Left ventricle myocardium inferior (tissue), 1 donor: ENCODE data around the gene EPB41L1. TPM values are rescaled to one million over a fixed set of nuclear protein-coding genes. Genes with fewer than 3 reads are reported as not detected.

Source experiments
- DNase-seq: peaks from one replicate; pipeline ENCODE4 v3.0.0-alpha.2; 2020
- H3K27ac ChIP-seq: fragments of 200-600 bp; replicated peaks from 2 replicates; pipeline ENCODE4 v1.8.0; 2021
- H3K27me3 ChIP-seq: fragments of 200-600 bp; 2 replicates; pipeline ENCODE4 v1.8.0; 2021; ENCODE audit warnings: low read depth
- H3K36me3 ChIP-seq: fragments of 200-600 bp; 2 replicates; pipeline ENCODE4 v1.8.0; 2021
- H3K4me1 ChIP-seq: fragments of 200-600 bp; 2 replicates; pipeline ENCODE4 v1.8.0; 2021
- H3K4me3 ChIP-seq: fragments of 200-600 bp; 2 replicates; pipeline ENCODE4 v1.8.0; 2021; ENCODE audit warnings: mild to moderate bottlenecking, moderate library complexity
- H3K9me3 ChIP-seq: fragments of 200-600 bp; replicated peaks from 2 replicates; pipeline ENCODE4 v1.8.0; 2021
- CTCF ChIP-seq: fragments of 200-600 bp; IDR thresholded peaks from 2 replicates; pipeline ENCODE4 v1.8.0; 2021; ENCODE audit warnings: antibody characterized with exemption, mild to moderate bottlenecking, borderline replicate concordance
- intact Hi-C: fragments of 100-400 bp; cut with micrococcal nuclease; formaldehyde crosslinking; loops from one replicate; pipeline ENCODE4 v1.11.0; 2022
- total RNA-seq: library from RNA; stranded (reverse); fragmentation: NEBNext Ultra II Directional; extraction: Animal tissue kit (Norgen Biotek cat#: 25700); gene quantifications from one replicate; pipeline ENCODE4 v1.2.1, GENCODE V29; 2021
- donor health status: DM: no; HTN: yes; CAD: no; lungs with severe emphysema.

The EPB41L1 gene
- total RNA-seq, 1 donor from 2014 or later: 14.6 TPM

GRCh38 chr20:36269507-36269906 lies 115.0 kb downstream of the EPB41L1 start:
- H3K9me3 ChIP-seq: no peaks in the 10 kb centered on the region

DNA sequence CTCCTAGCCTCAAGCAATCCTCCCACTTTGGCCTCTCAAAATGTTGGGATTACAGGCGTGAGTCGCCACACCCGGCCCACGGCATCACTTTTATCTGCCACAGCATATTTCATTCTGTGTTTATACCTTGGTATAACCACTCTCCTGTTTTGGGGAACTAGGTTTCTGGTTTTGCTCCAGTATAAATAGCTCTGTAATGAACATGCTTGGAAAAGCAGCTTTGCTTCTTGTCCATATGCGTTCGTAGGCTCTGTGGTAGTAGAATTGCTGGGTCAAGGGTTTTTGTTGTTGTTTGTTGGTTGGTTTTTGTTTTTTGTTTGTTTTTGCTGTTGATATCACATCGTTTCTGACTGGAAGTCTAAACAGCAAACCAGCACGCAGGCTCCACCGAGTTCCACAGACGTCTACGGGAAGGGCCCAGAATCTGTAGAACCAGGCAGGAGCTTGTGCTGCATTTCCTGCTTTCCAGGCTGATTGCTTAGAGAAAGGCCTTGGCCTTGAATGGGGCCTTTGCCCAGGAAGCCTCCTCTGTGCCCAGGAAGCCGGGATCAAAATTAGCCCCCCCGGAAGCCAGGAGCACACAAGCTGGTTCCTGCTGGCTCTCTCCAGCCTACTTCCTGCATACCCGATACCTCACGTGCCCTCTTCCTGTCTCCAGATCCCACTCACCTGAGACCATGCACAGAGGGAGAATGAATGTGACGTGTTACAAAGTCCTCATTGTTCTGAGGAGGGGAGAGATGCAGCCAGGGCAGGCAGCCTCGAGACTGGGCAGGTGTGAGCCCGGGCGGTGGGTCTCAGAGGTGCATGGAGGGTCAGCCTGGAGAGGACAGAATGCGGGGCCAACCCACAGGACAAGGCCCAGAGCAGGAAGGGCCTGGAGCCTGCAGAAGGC lies 116.5 kb downstream of the EPB41L1 start:
- Histone ChIP-seq H3K27ac (no peak overlapping the region), H3K27me3 (peaks cover 41% of the 10 kb centered on the region)
- intact Hi-C loops: no loop called here

More at GRCh38 chr20:36269507-36269906, 115.0 kb downstream of the EPB41L1 start:
- no peak for TF ChIP-seq CTCF
- Histone ChIP-seq H3K27ac (no peak overlapping the region), H3K4me1 (no peaks in the 10 kb centered on the region), H3K36me3 (no peaks in the 10 kb centered on the region), H3K4me3 (no peak overlapping the region), H3K27me3 (peaks cover 26% of the 10 kb centered on the region)
- DNase-seq: no peak
- intact Hi-C loops: no loop called here

GRCh38 chr20:36271639-36272546 lies 117.4 kb downstream of the EPB41L1 start:
- H3K4me3 ChIP-seq: no peak overlapping the region
- H3K27me3 ChIP-seq: peaks cover 48% of the 10 kb centered on the region
- no peaks in the 10 kb centered on the region for H3K4me1 ChIP-seq
- no peaks in the 10 kb centered on the region for H3K36me3 ChIP-seq
- intact Hi-C loops: no loop called here
- TF ChIP-seq CTCF: no peak
- no peaks in the 10 kb centered on the region for H3K9me3 ChIP-seq
- DNase-seq: no peak
- no peak overlapping the region for H3K27ac ChIP-seq

More for the DNA sequence above, 116.5 kb downstream of the EPB41L1 start:
- DNase-seq: no peak
- TF ChIP-seq CTCF: no peak
- Histone ChIP-seq H3K4me1 (no peaks in the 10 kb centered on the region), H3K36me3 (no peaks in the 10 kb centered on the region), H3K4me3 (no peak overlapping the region), H3K9me3 (no peaks in the 10 kb centered on the region)

DNA sequence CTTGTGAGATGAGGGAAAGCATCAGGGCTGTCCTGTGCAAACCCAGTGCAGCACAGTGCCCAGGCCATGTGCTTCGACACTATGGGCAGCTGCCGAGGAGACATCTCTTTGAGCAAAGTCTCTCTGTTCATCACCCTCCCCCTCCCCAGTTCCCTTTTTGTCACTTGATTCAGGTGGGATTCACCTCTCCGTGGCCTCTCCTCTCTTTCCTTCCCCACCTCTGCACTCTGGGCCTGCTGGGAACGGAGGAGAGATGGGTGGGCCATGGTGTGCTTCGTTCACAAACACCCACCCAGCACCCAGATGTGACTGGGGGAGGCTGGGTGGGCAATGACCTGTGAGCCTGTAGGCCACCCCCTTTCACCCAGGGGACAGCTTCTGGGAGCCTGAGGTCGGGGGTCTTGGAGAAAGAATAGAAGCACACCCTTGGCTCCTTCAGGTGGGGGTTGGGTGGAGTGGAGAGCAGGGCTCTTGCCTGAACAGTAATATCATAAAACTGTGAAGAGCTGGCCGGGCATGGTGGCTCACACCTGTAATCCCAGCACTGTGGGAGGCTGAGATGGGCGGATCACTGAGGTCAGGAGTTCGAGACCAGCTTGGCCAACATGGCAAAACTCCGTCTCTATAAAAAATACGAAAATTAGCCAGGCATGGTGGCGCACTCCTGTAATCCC lies 118.1 kb downstream of the EPB41L1 start:
- peaks cover 52% of the 10 kb centered on the region for H3K27me3 ChIP-seq
- DNase-seq: no peak
- no peaks in the 10 kb centered on the region for H3K36me3 ChIP-seq
- TF ChIP-seq CTCF: no peak
- H3K27ac ChIP-seq: no peak overlapping the region
- intact Hi-C loops: no loop called here
- H3K4me3 ChIP-seq: no peak overlapping the region
- no peaks in the 10 kb centered on the region for H3K4me1 ChIP-seq
- H3K9me3 ChIP-seq: no peaks in the 10 kb centered on the region
